ENCODE results near the gene NARF.
A peak's percentile ranks its signal among the peaks of the same experiment; 100 is the strongest.

Gene NARF

DNA sequence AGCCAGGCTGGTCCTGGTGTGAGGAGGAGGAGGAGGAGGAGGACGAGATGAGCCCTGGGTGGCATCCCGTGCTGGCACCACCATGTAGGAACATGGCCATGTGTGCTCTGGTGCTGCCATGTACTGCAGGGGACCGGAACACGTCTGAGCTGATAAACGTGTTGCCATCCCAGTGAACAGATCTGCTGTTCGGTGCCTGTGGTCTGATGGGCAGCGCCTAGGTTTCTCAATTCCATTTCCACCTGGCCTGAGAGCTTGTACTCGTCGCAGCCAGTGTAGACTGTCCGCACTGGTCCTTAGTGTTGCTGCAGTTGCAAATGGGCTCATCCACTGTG lies 32.6 kb downstream of the NARF start:
- Histone ChIP-seq H3K27me3 (ENCODE audit: insufficient read depth, low read length) (no peaks in the 10 kb centered on the region), H3K79me2 (ENCODE audit: control insufficient read depth, insufficient read depth, low read length, unreplicated experiment) (no peaks in the 10 kb centered on the region), H2AFZ (ENCODE audit: low read length, unreplicated experiment) (no peak overlapping the region), H3K4me1 (ENCODE audit: control insufficient read depth, insufficient read depth, low read length, unreplicated experiment) (peaks cover 15% of the 10 kb centered on the region), H3K27ac (ENCODE audit: low read depth, low read length) (no peak overlapping the region), H3K36me3 (ENCODE audit: insufficient read depth, low read length) (no peaks in the 10 kb centered on the region), H3K4me3 (ENCODE audit: low read depth, low read length) (no peak overlapping the region)

DNA sequence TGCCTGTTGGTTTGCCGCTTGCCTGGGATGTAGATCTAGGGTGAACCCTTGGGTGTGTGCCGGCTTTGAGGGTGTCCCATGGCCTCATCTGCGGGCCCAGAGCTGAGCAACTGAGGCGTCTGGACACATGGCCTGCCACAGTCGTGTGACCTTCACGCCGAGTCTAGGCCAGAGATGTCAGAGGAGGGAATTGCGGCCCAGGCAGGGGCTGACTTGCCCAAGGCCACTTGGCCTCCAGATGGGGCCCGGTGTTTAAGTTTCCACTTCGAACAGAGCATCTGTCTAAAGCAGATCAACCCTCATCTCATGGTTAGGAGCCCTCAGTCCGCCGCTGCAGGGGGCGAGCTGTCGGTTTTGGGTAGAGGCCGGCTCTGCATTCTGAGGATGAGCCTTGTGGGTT lies 33.0 kb downstream of the NARF start:
- H3K27me3 ChIP-seq (ENCODE audit: insufficient read depth, low read length): no peaks in the 10 kb centered on the region
- H3K79me2 ChIP-seq (ENCODE audit: control insufficient read depth, insufficient read depth, low read length, unreplicated experiment): no peaks in the 10 kb centered on the region
- H3K4me1 ChIP-seq (ENCODE audit: control insufficient read depth, insufficient read depth, low read length, unreplicated experiment): peaks cover 15% of the 10 kb centered on the region
- H3K4me3 ChIP-seq (ENCODE audit: low read depth, low read length): no peak overlapping the region
- H3K27ac ChIP-seq (ENCODE audit: low read depth, low read length): no peak overlapping the region
- H3K36me3 ChIP-seq (ENCODE audit: insufficient read depth, low read length): no peaks in the 10 kb centered on the region
- H2AFZ ChIP-seq (ENCODE audit: low read length, unreplicated experiment): no peak overlapping the region

DNA sequence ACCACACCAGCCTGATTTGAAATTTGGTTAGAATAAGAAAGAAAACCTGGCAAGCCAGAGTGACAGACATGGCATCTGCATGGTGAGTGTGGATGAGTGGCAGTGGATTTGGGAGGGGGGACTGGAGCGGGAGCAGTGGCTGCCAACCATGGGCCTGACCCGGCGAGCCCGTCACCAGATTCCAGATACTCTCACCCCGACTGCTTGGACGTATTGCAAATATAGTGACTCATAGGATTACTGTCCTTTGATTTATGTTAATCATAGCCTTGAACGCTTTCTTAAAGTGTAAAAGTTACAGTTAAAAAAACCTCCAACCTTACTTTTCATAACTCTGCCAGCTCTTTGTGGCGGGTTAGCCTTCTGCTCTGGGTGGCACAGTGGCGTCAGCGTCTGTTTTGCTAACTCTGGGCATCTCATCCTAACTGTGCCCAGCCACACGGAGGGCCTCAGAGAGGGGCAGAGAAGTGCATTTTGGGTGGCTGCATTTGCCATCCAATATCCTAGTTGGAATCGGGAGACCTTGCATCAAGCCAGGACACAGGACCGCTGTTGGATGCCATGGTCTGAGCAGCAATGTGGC lies 34.2 kb downstream of the NARF start:
- H2AFZ ChIP-seq (ENCODE audit: low read length, unreplicated experiment): no peak overlapping the region
- no peak overlapping the region for H3K4me3 ChIP-seq (ENCODE audit: low read depth, low read length)
- no peaks in the 10 kb centered on the region for H3K36me3 ChIP-seq (ENCODE audit: insufficient read depth, low read length)
- H3K4me1 ChIP-seq (ENCODE audit: control insufficient read depth, insufficient read depth, low read length, unreplicated experiment): peaks cover 15% of the 10 kb centered on the region
- H3K27me3 ChIP-seq (ENCODE audit: insufficient read depth, low read length): no peaks in the 10 kb centered on the region
- no peak overlapping the region; the same call in 1 of the 2 replicates for H3K27ac ChIP-seq (ENCODE audit: low read depth, low read length)
- H3K79me2 ChIP-seq (ENCODE audit: control insufficient read depth, insufficient read depth, low read length, unreplicated experiment): no peaks in the 10 kb centered on the region

DNA sequence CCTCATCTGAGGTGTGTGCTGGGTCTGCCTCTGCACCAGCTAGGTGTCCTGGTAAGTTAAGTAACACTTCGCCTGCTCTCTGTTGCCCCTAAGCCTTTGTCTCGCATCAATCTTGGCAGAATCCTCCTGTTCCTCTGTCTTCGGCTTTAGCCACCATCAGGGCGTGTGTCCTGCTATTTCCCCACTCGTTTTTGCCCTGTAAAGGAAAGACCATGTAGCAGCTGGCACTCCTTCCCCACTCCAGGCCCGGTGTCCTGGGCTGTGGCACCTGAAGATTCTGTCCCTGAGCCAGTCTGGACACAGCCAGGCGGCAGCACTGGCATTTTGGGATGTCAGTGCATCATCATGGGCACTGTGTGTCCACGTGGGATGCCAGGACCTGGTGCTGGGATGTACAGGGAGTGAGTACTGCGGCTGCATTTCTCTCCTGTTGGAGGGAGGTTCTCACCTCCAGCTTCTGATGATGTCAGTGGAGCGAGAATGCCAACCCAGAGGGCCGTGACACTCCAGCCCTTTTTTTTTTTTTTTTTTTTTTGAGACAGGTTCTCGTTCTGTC lies 34.8 kb downstream of the NARF start:
- Histone ChIP-seq H3K4me1 (ENCODE audit: control insufficient read depth, insufficient read depth, low read length, unreplicated experiment) (peaks cover 15% of the 10 kb centered on the region), H3K27me3 (ENCODE audit: insufficient read depth, low read length) (no peaks in the 10 kb centered on the region), H2AFZ (ENCODE audit: low read length, unreplicated experiment) (no peak overlapping the region), H3K27ac (ENCODE audit: low read depth, low read length) (no peak overlapping the region; the same call in 1 of the 2 replicates), H3K79me2 (ENCODE audit: control insufficient read depth, insufficient read depth, low read length, unreplicated experiment) (no peaks in the 10 kb centered on the region), H3K4me3 (ENCODE audit: low read depth, low read length) (no peak overlapping the region), H3K36me3 (ENCODE audit: insufficient read depth, low read length) (no peaks in the 10 kb centered on the region)

DNA sequence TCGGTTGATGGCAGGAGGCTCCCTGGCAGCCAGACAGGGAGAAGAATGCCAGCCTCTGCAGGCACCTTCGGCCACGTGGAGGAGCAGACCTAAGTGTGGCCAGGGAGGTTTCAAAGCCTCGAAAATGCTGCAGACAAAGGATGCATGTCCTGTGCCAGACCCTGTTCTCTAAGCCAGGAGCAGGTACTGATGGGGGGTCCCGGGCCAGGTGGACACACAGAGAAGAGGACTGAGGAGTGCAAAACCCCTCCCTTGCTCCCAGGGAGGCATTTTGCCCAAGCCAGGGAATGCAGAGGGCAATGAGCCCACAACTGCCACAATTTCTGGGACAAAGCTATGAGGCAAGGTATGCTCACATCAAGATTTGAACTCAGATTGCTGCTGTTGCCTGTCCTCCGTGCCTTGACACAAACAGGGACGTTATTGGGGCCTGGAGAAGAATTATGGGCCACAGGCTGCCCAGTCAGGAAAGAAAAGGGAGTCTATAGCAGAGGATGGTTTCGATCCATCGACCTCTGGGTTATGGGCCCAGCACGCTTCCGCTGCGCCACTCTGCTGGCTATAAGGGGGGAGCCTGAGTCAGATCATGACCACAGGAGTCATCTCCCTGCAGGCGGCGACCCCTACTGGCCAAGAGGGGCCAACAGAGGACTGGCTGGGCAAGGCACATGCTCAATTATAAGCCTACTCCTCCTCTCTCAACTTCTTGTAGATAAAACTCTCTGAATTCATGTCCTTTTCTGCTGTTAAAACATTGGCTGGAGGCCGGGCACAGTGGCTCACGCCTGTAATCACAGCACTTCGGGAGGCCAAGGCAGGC lies 35.9 kb downstream of the NARF start:
- no peak overlapping the region for H3K4me3 ChIP-seq (ENCODE audit: low read depth, low read length)
- H3K27ac ChIP-seq (ENCODE audit: low read depth, low read length): no peak overlapping the region
- no peaks in the 10 kb centered on the region for H3K79me2 ChIP-seq (ENCODE audit: control insufficient read depth, insufficient read depth, low read length, unreplicated experiment)
- H3K27me3 ChIP-seq (ENCODE audit: insufficient read depth, low read length): no peaks in the 10 kb centered on the region
- H3K4me1 ChIP-seq (ENCODE audit: control insufficient read depth, insufficient read depth, low read length, unreplicated experiment): peaks cover 15% of the 10 kb centered on the region
- H3K36me3 ChIP-seq (ENCODE audit: insufficient read depth, low read length): no peaks in the 10 kb centered on the region
- H2AFZ ChIP-seq (ENCODE audit: low read length, unreplicated experiment): no peak overlapping the region

DNA sequence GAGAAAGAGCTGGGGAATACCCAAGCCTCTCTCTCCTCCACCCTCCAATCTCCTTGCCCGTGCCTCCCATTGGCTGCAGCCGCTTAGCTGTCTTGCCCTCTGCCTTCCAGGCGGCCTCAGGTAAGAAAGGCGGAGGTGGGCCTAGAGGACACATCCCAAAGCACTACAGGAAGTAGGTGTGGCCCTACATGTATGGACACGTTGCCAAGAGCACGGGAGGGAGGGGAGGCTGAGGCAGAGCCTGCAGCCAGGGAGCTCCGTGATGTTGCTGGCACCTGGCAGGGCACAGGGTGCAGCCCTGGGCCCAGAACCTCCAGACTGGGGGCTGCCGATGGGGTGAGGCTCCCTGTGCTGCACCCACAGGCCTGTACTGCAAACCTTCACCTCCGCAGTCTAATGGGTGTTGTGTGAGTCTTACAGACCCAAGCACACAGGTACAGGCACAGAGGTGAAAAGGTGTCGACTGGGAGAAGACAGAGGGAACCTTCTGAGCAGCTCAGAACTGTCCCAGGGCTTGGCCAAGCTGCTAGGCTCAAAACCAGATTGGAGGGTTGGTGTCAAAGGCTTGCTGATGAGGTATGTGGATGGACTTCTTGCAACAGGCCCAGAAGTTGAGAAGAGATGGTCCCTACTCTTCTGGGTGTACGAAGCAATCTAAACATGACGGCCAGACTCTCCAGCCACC lies 37.4 kb downstream of the NARF start:
- no peaks in the 10 kb centered on the region for H3K36me3 ChIP-seq (ENCODE audit: insufficient read depth, low read length)
- peak overlapping the region; percentile 82; the same call in 1 of the 2 replicates for H3K4me3 ChIP-seq (ENCODE audit: low read depth, low read length)
- H3K79me2 ChIP-seq (ENCODE audit: control insufficient read depth, insufficient read depth, low read length, unreplicated experiment): no peaks in the 10 kb centered on the region
- H2AFZ ChIP-seq (ENCODE audit: low read length, unreplicated experiment): no peak overlapping the region
- H3K27ac ChIP-seq (ENCODE audit: low read depth, low read length): no peak overlapping the region
- H3K4me1 ChIP-seq (ENCODE audit: control insufficient read depth, insufficient read depth, low read length, unreplicated experiment): peaks cover 15% of the 10 kb centered on the region
- H3K27me3 ChIP-seq (ENCODE audit: insufficient read depth, low read length): no peaks in the 10 kb centered on the region

DNA sequence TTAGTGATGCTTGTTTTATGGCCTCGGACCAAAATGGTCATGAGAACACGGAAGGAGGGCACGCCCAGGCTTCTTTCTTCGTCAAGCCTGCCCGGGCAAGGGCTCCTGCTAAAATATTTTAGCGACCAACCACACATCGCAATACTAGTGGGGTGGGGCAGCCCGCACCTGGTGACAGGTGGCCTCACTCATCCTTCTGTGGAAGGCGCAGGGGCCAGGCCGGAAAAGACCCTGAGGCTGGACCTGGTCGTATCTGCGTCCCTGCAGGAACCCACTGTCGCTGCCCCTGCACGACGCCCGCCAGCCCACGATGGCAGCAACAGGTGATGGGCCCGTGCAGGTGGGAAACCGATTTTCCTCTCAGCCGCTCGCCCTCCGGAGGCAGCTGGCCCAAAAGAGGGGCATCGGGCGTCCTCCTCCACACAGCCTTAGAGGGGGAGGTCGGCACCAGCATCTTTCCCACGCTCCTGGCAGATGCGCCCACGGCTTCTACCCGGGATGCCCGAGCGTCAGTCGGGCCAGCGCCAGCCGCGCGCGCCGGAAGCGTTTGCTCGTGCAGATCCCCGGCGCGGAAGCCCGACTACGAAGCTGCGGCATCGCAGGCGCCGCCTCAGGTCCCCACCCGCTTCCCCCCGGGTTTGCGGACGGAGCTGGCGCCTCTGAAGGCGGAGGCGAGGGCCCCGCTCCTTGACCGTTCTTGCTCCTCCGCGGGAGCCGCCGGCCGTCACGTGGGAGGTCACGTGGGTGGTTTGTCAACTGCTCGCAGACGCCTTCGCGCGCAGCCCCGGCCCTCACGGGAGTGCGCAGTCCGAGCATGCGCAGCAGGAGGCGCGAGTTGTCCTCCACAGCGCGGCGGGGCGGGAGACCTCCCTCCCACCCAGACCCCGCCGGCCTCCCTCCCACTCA lies 38.2 kb downstream of the NARF start:
- H3K4me3 ChIP-seq (ENCODE audit: low read depth, low read length): peak overlapping the region; percentile 82
- no peaks in the 10 kb centered on the region for H3K27me3 ChIP-seq (ENCODE audit: insufficient read depth, low read length)
- peak overlapping the region; percentile 55 for H2AFZ ChIP-seq (ENCODE audit: low read length, unreplicated experiment)
- no peak overlapping the region for H3K27ac ChIP-seq (ENCODE audit: low read depth, low read length)
- no peaks in the 10 kb centered on the region for H3K79me2 ChIP-seq (ENCODE audit: control insufficient read depth, insufficient read depth, low read length, unreplicated experiment)
- H3K4me1 ChIP-seq (ENCODE audit: control insufficient read depth, insufficient read depth, low read length, unreplicated experiment): peaks cover 15% of the 10 kb centered on the region
- no peaks in the 10 kb centered on the region for H3K36me3 ChIP-seq (ENCODE audit: insufficient read depth, low read length)

DNA sequence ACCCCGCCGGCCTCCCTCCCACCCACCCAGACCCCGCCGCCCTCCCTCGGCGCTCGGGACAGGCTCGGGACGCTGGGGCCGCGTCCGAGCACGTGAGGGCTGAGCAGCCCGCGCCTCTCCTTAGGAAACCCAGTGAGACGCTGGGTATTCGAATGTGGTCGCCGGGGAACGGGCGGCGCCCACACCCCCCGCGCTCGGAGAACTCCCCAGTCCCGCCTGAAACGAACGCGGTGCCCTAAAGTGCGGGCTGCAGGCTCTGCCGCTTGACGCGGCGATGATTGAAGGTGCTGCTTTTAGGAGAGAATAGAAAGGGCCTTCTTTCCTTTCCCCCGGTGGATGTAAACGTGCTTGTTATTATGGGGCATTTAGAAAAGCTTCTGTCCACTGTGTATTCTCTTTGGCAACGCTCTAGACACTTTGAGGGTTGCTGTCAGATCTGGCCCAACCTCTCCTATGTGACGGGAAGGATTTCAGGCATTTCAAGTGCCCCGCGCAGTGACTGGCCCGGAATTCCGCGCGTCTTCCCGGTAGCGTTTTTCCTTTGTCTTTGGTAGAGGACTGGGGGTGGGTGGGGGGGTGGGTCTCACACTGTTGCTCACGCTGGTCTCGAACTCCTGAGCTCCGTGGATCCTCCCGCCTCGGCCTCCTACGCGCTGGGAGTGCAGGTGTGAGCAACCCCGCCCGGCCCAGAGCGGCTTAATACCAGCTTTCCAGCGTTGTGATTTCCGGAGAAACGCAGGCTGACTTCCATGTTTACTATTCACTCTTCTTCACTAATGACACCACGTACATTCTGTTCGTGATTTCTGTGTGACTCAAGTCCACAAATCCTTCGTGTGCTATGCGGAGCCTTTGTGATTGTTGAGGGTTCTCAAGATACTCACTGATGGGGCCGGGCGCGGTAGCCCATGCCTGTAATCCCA lies 39.2 kb downstream of the NARF start:
- Histone ChIP-seq H3K27me3 (ENCODE audit: insufficient read depth, low read length) (no peaks in the 10 kb centered on the region), H3K36me3 (ENCODE audit: insufficient read depth, low read length) (no peaks in the 10 kb centered on the region), H3K27ac (ENCODE audit: low read depth, low read length) (peak overlapping the region; percentile 61), H3K79me2 (ENCODE audit: control insufficient read depth, insufficient read depth, low read length, unreplicated experiment) (no peaks in the 10 kb centered on the region), H3K4me1 (ENCODE audit: control insufficient read depth, insufficient read depth, low read length, unreplicated experiment) (peaks cover 7% of the 10 kb centered on the region), H3K4me3 (ENCODE audit: low read depth, low read length) (peak overlapping the region; percentile 96), H2AFZ (ENCODE audit: low read length, unreplicated experiment) (peak overlapping the region; percentile 97)

DNA sequence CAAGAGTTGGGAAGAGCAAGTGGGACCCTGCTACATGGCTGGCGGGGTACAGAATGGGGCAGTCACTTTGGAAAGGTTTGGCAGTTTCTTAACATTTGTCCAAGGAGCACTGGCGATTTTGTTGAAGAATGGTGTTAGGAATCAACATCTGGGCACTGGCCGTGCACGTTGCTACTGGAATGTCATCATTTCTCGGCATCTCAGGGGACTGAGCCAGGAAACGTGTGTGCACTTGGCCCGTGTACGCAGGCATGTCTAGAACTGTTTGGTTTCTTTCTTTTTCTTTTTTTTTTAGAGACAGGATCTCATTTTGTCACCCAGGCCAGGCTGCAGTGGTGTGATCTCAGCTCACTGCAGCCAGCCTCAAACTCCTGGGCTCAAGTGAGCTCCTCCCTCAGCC lies 43.7 kb downstream of the NARF start:
- H3K4me3 ChIP-seq (ENCODE audit: low read depth, low read length): no peak overlapping the region
- no peaks in the 10 kb centered on the region for H3K27me3 ChIP-seq (ENCODE audit: insufficient read depth, low read length)
- H3K4me1 ChIP-seq (ENCODE audit: control insufficient read depth, insufficient read depth, low read length, unreplicated experiment): no peaks in the 10 kb centered on the region
- H3K79me2 ChIP-seq (ENCODE audit: control insufficient read depth, insufficient read depth, low read length, unreplicated experiment): no peaks in the 10 kb centered on the region
- H2AFZ ChIP-seq (ENCODE audit: low read length, unreplicated experiment): no peak overlapping the region
- no peak overlapping the region for H3K27ac ChIP-seq (ENCODE audit: low read depth, low read length)
- no peaks in the 10 kb centered on the region for H3K36me3 ChIP-seq (ENCODE audit: insufficient read depth, low read length)
